ENCODE data around the gene ARVCF.

GRCh38 chr22:20036535-20037392 is 20.1 kb upstream of the ARVCF start:
- TF ChIP-seq EP300 (IDR thresholded peaks at IDR 0.05) (no peak), CTCF (IDR thresholded peaks at IDR 0.05) (no peak)
